Measurements from ENCODE around the gene MYEOV. TPM values are rescaled to one million over a fixed set of nuclear protein-coding genes. Genes with fewer than 3 reads are reported as not detected.
A peak's percentile ranks its signal among the peaks of the same experiment; 100 is the strongest.

Gene MYEOV
- total RNA-seq, 1 donor from 2014 or later: not detected

- Mint-ChIP-seq H3K4me3 (ENCODE audit: unreplicated experiment) (no peak overlapping the region), H3K27me3 (ENCODE audit: unreplicated experiment) (peaks cover 18% of the 10 kb centered on the region), H3K36me3 (ENCODE audit: low read depth, unreplicated experiment) (peaks cover 7% of the 10 kb centered on the region), H3K4me1 (ENCODE audit: unreplicated experiment) (peaks cover 8% of the 10 kb centered on the region), H3K9me3 (ENCODE audit: unreplicated experiment) (no peaks in the 10 kb centered on the region), H3K27ac (ENCODE audit: unreplicated experiment) (peak overlapping the region; percentile 38)
- TF ChIP-seq CTCF (IDR thresholded peaks at IDR 0.05; ENCODE audit: unreplicated experiment): no peak
- peak; percentile 36 for DNase-seq (ENCODE audit: low spot score)
These were observed 4.5 kb downstream of the MYEOV start for GRCh38 chr11:69298267-69299022.

- no peak for TF ChIP-seq CTCF (IDR thresholded peaks at IDR 0.05; ENCODE audit: unreplicated experiment)
These were observed 5.1 kb downstream of the MYEOV start for GRCh38 chr11:69299023-69299461.

GRCh38 chr11:69299572-69299971 lies 5.6 kb downstream of the MYEOV start:
- TF ChIP-seq CTCF (IDR thresholded peaks at IDR 0.05; ENCODE audit: unreplicated experiment): no peak
- H3K4me1 Mint-ChIP-seq (ENCODE audit: unreplicated experiment): peaks cover 8% of the 10 kb centered on the region
- H3K36me3 Mint-ChIP-seq (ENCODE audit: low read depth, unreplicated experiment): peaks cover 7% of the 10 kb centered on the region
- no peak overlapping the region for H3K27ac Mint-ChIP-seq (ENCODE audit: unreplicated experiment)
- no peak overlapping the region for H3K4me3 Mint-ChIP-seq (ENCODE audit: unreplicated experiment)
- H3K27me3 Mint-ChIP-seq (ENCODE audit: unreplicated experiment): peaks cover 18% of the 10 kb centered on the region
- no peak for DNase-seq (ENCODE audit: low spot score)
- no peaks in the 10 kb centered on the region for H3K9me3 Mint-ChIP-seq (ENCODE audit: unreplicated experiment)

More at GRCh38 chr11:69299023-69299461, 5.1 kb downstream of the MYEOV start:
- Mint-ChIP-seq H3K4me1 (ENCODE audit: unreplicated experiment) (peaks cover 8% of the 10 kb centered on the region), H3K27me3 (ENCODE audit: unreplicated experiment) (peaks cover 18% of the 10 kb centered on the region), H3K36me3 (ENCODE audit: low read depth, unreplicated experiment) (peaks cover 7% of the 10 kb centered on the region), H3K9me3 (ENCODE audit: unreplicated experiment) (no peaks in the 10 kb centered on the region), H3K4me3 (ENCODE audit: unreplicated experiment) (no peak overlapping the region), H3K27ac (ENCODE audit: unreplicated experiment) (no peak overlapping the region)
- DNase-seq (ENCODE audit: low spot score): no peak

GRCh38 chr11:69300120-69301060 lies 6.4 kb downstream of the MYEOV start:
- Mint-ChIP-seq H3K4me1 (ENCODE audit: unreplicated experiment) (peaks cover 8% of the 10 kb centered on the region), H3K27ac (ENCODE audit: unreplicated experiment) (no peak overlapping the region)

More at GRCh38 chr11:69300120-69301060, 6.4 kb downstream of the MYEOV start:
- Mint-ChIP-seq H3K4me3 (ENCODE audit: unreplicated experiment) (no peak overlapping the region), H3K27me3 (ENCODE audit: unreplicated experiment) (peaks cover 14% of the 10 kb centered on the region), H3K9me3 (ENCODE audit: unreplicated experiment) (no peaks in the 10 kb centered on the region), H3K36me3 (ENCODE audit: low read depth, unreplicated experiment) (peaks cover 7% of the 10 kb centered on the region)
- DNase-seq (ENCODE audit: low spot score): no peak
- TF ChIP-seq CTCF (IDR thresholded peaks at IDR 0.05; ENCODE audit: unreplicated experiment): no peak

Measured in endothelial cell (in vitro differentiated cells).